Panc1 (cell line): ENCODE measurements around the gene DCST1. TPM values are rescaled to one million over a fixed set of nuclear protein-coding genes. Genes with fewer than 3 reads are reported as not detected.

Experiments used
- ATAC-seq: fragments of 200-7000 bp; cut with Tn5 transposase; 2 replicates; pipeline ENCODE4 v1.9.1; 2020; ENCODE audit warnings: mild to moderate bottlenecking, moderate library complexity
- BruUV-seq: library from RNA; stranded (reverse); fragments of 400-500 nt; replicated peaks from 2 replicates; lab custom pipeline; 2021; lab: Mats Ljungman, UMichigan
- CTCF ChIA-PET: fragments of 300-600 bp; sonication (Branson Sonifier 250); formaldehyde crosslinking; loops from one replicate; lab custom pipeline; 2022; ENCODE audit warnings: antibody characterized with exemption; lab: Charles Lee
- POLR2A ChIA-PET: fragments of 300-600 bp; sonication (Branson Sonifier 250); formaldehyde crosslinking; loops from one replicate; lab custom pipeline; 2022; ENCODE audit warnings: antibody characterized with exemption; lab: Charles Lee
- DNase-seq: peaks from one replicate; pipeline ENCODE4 v3.0.0-alpha.2; 2010; ENCODE audit warnings: low read depth, low spot score
- H3K27ac ChIP-seq: 2 replicates; pipeline ENCODE4 v1.5.1; 2011; ENCODE audit warnings: mild to moderate bottlenecking, low read length, inconsistent platforms
- H3K27me3 ChIP-seq: fragments of 200-500 bp; sonication (Bioruptor generic); 2 replicates; pipeline ENCODE4 v1.6.0; 2014; ENCODE audit warnings: low read length, inconsistent platforms; ENCODE audit not compliant: control insufficient read depth, insufficient read depth
- H3K36me3 ChIP-seq: fragments of 200-500 bp; sonication (Bioruptor generic); 2 replicates; pipeline ENCODE4 v1.5.1; 2014; ENCODE audit warnings: inconsistent platforms, mild to moderate bottlenecking, low read length, moderate library complexity; ENCODE audit not compliant: control insufficient read depth, insufficient read depth
- H3K4me1 ChIP-seq: 2 replicates; pipeline ENCODE4 v1.5.1; 2011; ENCODE audit warnings: inconsistent platforms, mild to moderate bottlenecking, low read length, moderate library complexity; ENCODE audit not compliant: control insufficient read depth, insufficient read depth
- H3K4me3 ChIP-seq, 2 experiments: 2 replicates each; pipeline ENCODE4 v1.5.1; 2011 to 2012; ENCODE audit warnings: low read depth in 2 of 2, low read length in 2 of 2, mild to moderate bottlenecking in 2 of 2, inconsistent platforms in 1 of 2, moderate library complexity in 1 of 2
- H3K9me3 ChIP-seq: fragments of 200-500 bp; sonication (Bioruptor generic); 2 replicates; pipeline ENCODE4 v1.5.1; 2014; ENCODE audit warnings: low read depth, mild to moderate bottlenecking, inconsistent platforms, low read length, moderate library complexity; ENCODE audit not compliant: control insufficient read depth, insufficient read depth
- CTCF ChIP-seq: fragments of 450-650 bp; IDR thresholded peaks from 2 replicates; pipeline ENCODE4 v1.5.1; 2017; ENCODE audit warnings: mild to moderate bottlenecking
- POLR2AphosphoS5 ChIP-seq: IDR thresholded peaks from 2 replicates; pipeline ENCODE4 v1.6.1; 2012; ENCODE audit warnings: mild to moderate bottlenecking, low read depth, low read length, moderate library complexity
- REST ChIP-seq, 2 experiments: IDR thresholded peaks; 2 replicates each; pipeline ENCODE4 v1.6.1; 2011 to 2012; ENCODE audit warnings: low read depth in 2 of 2, control low read depth in 1 of 2, low read length in 1 of 2, mild to moderate bottlenecking in 1 of 2, moderate library complexity in 1 of 2; ENCODE audit not compliant: insufficient read depth in 1 of 2
- SIN3A ChIP-seq: IDR thresholded peaks from 2 replicates; pipeline ENCODE4 v1.6.1; 2012; ENCODE audit warnings: low read depth, mild to moderate bottlenecking, low read length, moderate library complexity, borderline replicate concordance; ENCODE audit not compliant: insufficient read depth
- TCF7L2 ChIP-seq: IDR thresholded peaks from 2 replicates; pipeline ENCODE4 v1.6.1; 2011; ENCODE audit warnings: mild to moderate bottlenecking, low read depth, low read length, inconsistent platforms
- in situ Hi-C: cut with HindIII; loops from 2 replicates; pipeline ENCODE4 v1.10.0; 2016; ENCODE audit warnings: low sequenced_read_pairs, low pct_unique_long_range_greater_than_20kb
- intact Hi-C: fragments of 100-400 bp; cut with micrococcal nuclease; formaldehyde crosslinking; loops from one replicate; pipeline ENCODE4 v1.10.0; 2022; ENCODE audit not compliant: unreplicated experiment
- total RNA-seq: library from RNA; stranded (reverse); gene quantifications from one replicate; pipeline ENCODE4 v1.2.1, GENCODE V29; 2021; ENCODE audit not compliant: unreplicated experiment

Gene DCST1
- total RNA-seq, 1 experiment from 2014 or later: not detected

- in situ Hi-C loops (no loop called here), intact Hi-C loops (no loop called here)
- POLR2A ChIA-PET: interaction anchor here (0.6 kb wide), 2 partner anchors 89 to 144 kb away, joined by 4 to 9 read pairs; no protein-coding TSS in a partner anchor
- H3K27me3 ChIP-seq: peaks cover 9% of the 10 kb centered on the region
- no TSS peak for BruUV-seq
- peaks cover 21% of the 10 kb centered on the region for H3K4me1 ChIP-seq
- DNase-seq (no peak), ATAC-seq (no peak)
- no peaks in the 10 kb centered on the region; the same call in 1 of the 2 replicates for H3K36me3 ChIP-seq
- CTCF ChIA-PET: interaction anchor here (0.6 kb wide), 2 partner anchors 12 to 125 kb away, joined by 6 to 7 read pairs; no protein-coding TSS in a partner anchor
- TF ChIP-seq TCF7L2: no peak
- no peak for TF ChIP-seq POLR2AphosphoS5
- TF ChIP-seq REST (IDR thresholded peaks at IDR 0.05; ENCODE audit: insufficient read depth in 1 of 2, low read depth in 2 of 2, low read length in 1 of 2): no peak
- no peak for TF ChIP-seq SIN3A
- TF ChIP-seq CTCF: no peak
- no peak overlapping the region for H3K4me3 ChIP-seq
- no peaks in the 10 kb centered on the region for H3K9me3 ChIP-seq
- no peak overlapping the region for H3K27ac ChIP-seq
Observed at GRCh38 chr1:155083052-155083541, 49.5 kb downstream of the DCST1 start.

GRCh38 chr1:155083865-155084721, 50.5 kb downstream of the DCST1 start:
- no TSS peak for BruUV-seq
- in situ Hi-C loops (no loop called here), intact Hi-C loops (loop anchor here (1.0 kb wide), 1 partner anchor 21 kb away; the partner anchor contains the start of gene EFNA4)
- no peaks in the 10 kb centered on the region; the same call in 1 of the 2 replicates for H3K36me3 ChIP-seq
- peaks cover 21% of the 10 kb centered on the region for H3K4me1 ChIP-seq
- peak; percentile 13 for ATAC-seq
- ChIA-PET CTCF (interaction anchor here (0.7 to 1.5 kb wide), 10 partner anchors 11 to 113 kb away, joined by 3 to 21 read pairs (median 4); partner anchors contain the start of genes EFNA4, KRTCAP2 and SHC1), POLR2A (interaction anchor here (0.6 kb wide), 1 partner anchor 128 kb away, joined by 9 read pairs; the partner anchor contains the start of gene PBXIP1)
- H3K27ac ChIP-seq: no peak overlapping the region
- peaks cover 9% of the 10 kb centered on the region for H3K27me3 ChIP-seq
- no peaks in the 10 kb centered on the region for H3K9me3 ChIP-seq
- peak overlapping the region; percentile 66 to 75 for H3K4me3 ChIP-seq
- TF ChIP-seq REST (IDR thresholded peaks at IDR 0.05; ENCODE audit: insufficient read depth in 1 of 2, low read depth in 2 of 2, low read length in 1 of 2) (no peak), CTCF (no peak), POLR2AphosphoS5 (no peak), TCF7L2 (no peak), SIN3A (no peak)
- no peak for DNase-seq
